H9 (cell line): ENCODE data around the gene TRAPPC2L. TPM values are rescaled to one million over a fixed set of nuclear protein-coding genes. Genes with fewer than 3 reads are reported as not detected.
A peak's percentile ranks its signal among the peaks of the same experiment; 100 is the strongest.

ENCODE experiments used
- DNase-seq: peaks from one replicate; pipeline ENCODE4 v3.0.0-alpha.2; 2017
- H2AFZ ChIP-seq: one replicate; pipeline ENCODE4 v1.6.1; 2013; ENCODE audit warnings: mild to moderate bottlenecking, low read length, control low read depth, moderate library complexity
- H2AK5ac ChIP-seq: 2 replicates; pipeline ENCODE4 v1.6.1; 2013; ENCODE audit warnings: low read length, control low read depth, mixed read lengths; ENCODE audit not compliant: insufficient read length
- H2BK120ac ChIP-seq: one replicate; pipeline ENCODE4 v1.6.1; 2013; ENCODE audit warnings: low read depth, mild to moderate bottlenecking, low read length, control low read depth, inconsistent platforms; ENCODE audit not compliant: poor library complexity, severe bottlenecking
- H2BK12ac ChIP-seq: 2 replicates; pipeline ENCODE4 v1.6.1; 2013; ENCODE audit warnings: low read length, control low read depth, mixed read lengths, low read depth; ENCODE audit not compliant: insufficient read length
- H2BK15ac ChIP-seq: 2 replicates; pipeline ENCODE4 v1.6.1; 2013; ENCODE audit warnings: low read depth, low read length, control low read depth
- H2BK20ac ChIP-seq: one replicate; pipeline ENCODE4 v1.6.1; 2013; ENCODE audit warnings: low read depth, mild to moderate bottlenecking, low read length, control low read depth, inconsistent platforms; ENCODE audit not compliant: poor library complexity, severe bottlenecking
- H2BK5ac ChIP-seq: 2 replicates; pipeline ENCODE4 v1.6.1; 2013; ENCODE audit warnings: low read length, control low read depth, mixed read lengths; ENCODE audit not compliant: insufficient read length
- H3K14ac ChIP-seq: 2 replicates; pipeline ENCODE4 v1.6.1; 2013; ENCODE audit warnings: low read length, control low read depth; ENCODE audit not compliant: insufficient read depth
- H3K18ac ChIP-seq: 2 replicates; pipeline ENCODE4 v1.6.1; 2013; ENCODE audit warnings: low read depth, mild to moderate bottlenecking, mixed read lengths, low read length, control low read depth; ENCODE audit not compliant: insufficient read length
- H3K23ac ChIP-seq: 2 replicates; pipeline ENCODE4 v1.6.1; 2013; ENCODE audit warnings: low read length, control low read depth, mixed read lengths, low read depth; ENCODE audit not compliant: insufficient read length
- H3K23me2 ChIP-seq: 2 replicates; pipeline ENCODE4 v1.6.1; 2013; ENCODE audit warnings: low read depth, mild to moderate bottlenecking, mixed read lengths, low read length, control low read depth; ENCODE audit not compliant: insufficient read length, poor library complexity, severe bottlenecking
- H3K27ac ChIP-seq: 2 replicates; pipeline ENCODE4 v1.5.1; 2013; ENCODE audit warnings: low read length, control low read depth, mixed read lengths, low read depth; ENCODE audit not compliant: insufficient read length
- H3K27me3 ChIP-seq: 2 replicates; pipeline ENCODE4 v1.6.1; 2013; ENCODE audit warnings: low read length, control low read depth, inconsistent platforms; ENCODE audit not compliant: insufficient read depth
- H3K4ac ChIP-seq: 2 replicates; pipeline ENCODE4 v1.6.1; 2013; ENCODE audit warnings: low read depth, mild to moderate bottlenecking, control low read depth, inconsistent platforms, low read length, moderate library complexity
- H3K4me1 ChIP-seq: 2 replicates; pipeline ENCODE4 v1.6.1; 2013; ENCODE audit warnings: low read length, control low read depth, inconsistent platforms; ENCODE audit not compliant: insufficient read depth
- H3K4me2 ChIP-seq: 2 replicates; pipeline ENCODE4 v1.6.1; 2013; ENCODE audit warnings: low read length, control low read depth, mixed read lengths; ENCODE audit not compliant: insufficient read length, insufficient read depth
- H3K56ac ChIP-seq: 2 replicates; pipeline ENCODE4 v1.6.1; 2013; ENCODE audit warnings: low read depth, mild to moderate bottlenecking, mixed read lengths, low read length, control low read depth; ENCODE audit not compliant: insufficient read length
- H3K79me1 ChIP-seq: 2 replicates; pipeline ENCODE4 v1.6.1; 2013; ENCODE audit warnings: low read depth, mild to moderate bottlenecking, moderate library complexity, low read length, control low read depth, inconsistent platforms; ENCODE audit not compliant: insufficient read depth, poor library complexity, severe bottlenecking
- H3K79me2 ChIP-seq: 2 replicates; pipeline ENCODE4 v1.6.1; 2013; ENCODE audit warnings: low read length, control low read depth, inconsistent platforms; ENCODE audit not compliant: insufficient read depth
- H3K9ac ChIP-seq: 2 replicates; pipeline ENCODE4 v1.6.1; 2013; ENCODE audit warnings: low read length, control low read depth, mixed read lengths; ENCODE audit not compliant: insufficient read length; ENCODE audit errors: extremely low read depth
- H3K9me3 ChIP-seq: one replicate; pipeline ENCODE4 v1.6.1; 2013; ENCODE audit warnings: low read depth, low read length, inconsistent platforms; ENCODE audit not compliant: control insufficient read depth
- H3T11ph ChIP-seq: one replicate; pipeline ENCODE4 v1.6.1; 2013; ENCODE audit warnings: mild to moderate bottlenecking, low read length, control low read depth, inconsistent platforms
- H4K20me1 ChIP-seq: one replicate; pipeline ENCODE4 v1.6.1; 2013; ENCODE audit not compliant: control insufficient read depth, insufficient read length, insufficient read depth
- H4K5ac ChIP-seq: 2 replicates; pipeline ENCODE4 v1.6.1; 2013; ENCODE audit warnings: low read depth, mild to moderate bottlenecking, mixed read lengths, low read length, control low read depth; ENCODE audit not compliant: insufficient read length
- H4K8ac ChIP-seq: replicated peaks from 2 replicates; pipeline ENCODE4 v1.6.1; 2013; ENCODE audit warnings: low read length, control low read depth, mixed read lengths, low read depth; ENCODE audit not compliant: insufficient read length
- H4K91ac ChIP-seq: 2 replicates; pipeline ENCODE4 v1.6.1; 2013; ENCODE audit warnings: low read depth, mild to moderate bottlenecking, moderate library complexity, mixed read lengths, low read length, control low read depth; ENCODE audit not compliant: insufficient read length
- H3K27ac Mint-ChIP-seq, 3 experiments: 2 replicates in 2 of 3; 3 replicates in 1 of 3; pipeline ENCODE4 v1.8.0; 2020 to 2021; ENCODE audit warnings: mixed read lengths in 3 of 3, mild to moderate bottlenecking in 1 of 3, moderate library complexity in 1 of 3
- H3K27me3 Mint-ChIP-seq: 2 replicates; pipeline ENCODE4 v1.8.0; 2021; ENCODE audit warnings: low read depth, mild to moderate bottlenecking, moderate library complexity, mixed read lengths
- H3K36me3 Mint-ChIP-seq, 3 experiments: 2 replicates in 2 of 3; 3 replicates in 1 of 3; pipeline ENCODE4 v1.8.0; 2020 to 2021; ENCODE audit warnings: low read depth in 3 of 3, mixed read lengths in 3 of 3; ENCODE audit not compliant: insufficient read depth in 1 of 3
- H3K4me1 Mint-ChIP-seq, 2 experiments: 2 replicates each; pipeline ENCODE4 v1.8.0; 2020; ENCODE audit warnings: mixed read lengths in 2 of 2
- H3K4me3 Mint-ChIP-seq, 2 experiments: 2 replicates in 1 of 2; 3 replicates in 1 of 2; pipeline ENCODE4 v1.8.0; 2020 to 2021; ENCODE audit warnings: mild to moderate bottlenecking in 2 of 2, mixed read lengths in 2 of 2, moderate library complexity in 1 of 2
- H3K9me3 Mint-ChIP-seq, 2 experiments: 2 replicates in 1 of 2; 3 replicates in 1 of 2; pipeline ENCODE4 v1.8.0; 2020; ENCODE audit warnings: mild to moderate bottlenecking in 2 of 2, mixed read lengths in 2 of 2, moderate library complexity in 1 of 2
- CTCF ChIP-seq: fragments of 200-600 bp; sonication (generic); conservative IDR thresholded peaks from 3 replicates; pipeline ENCODE4 v1.8.0; 2021; ENCODE audit warnings: antibody characterized with exemption, mild to moderate bottlenecking
- WGBS: extraction: QIAGEN DNeasy Blood & Tissue Kit; methylation state at CpG from one replicate; pipeline ENCODE4 v1.1.7; 2013; ENCODE audit warnings: missing lambda C conversion rate, low lambda C conversion rate, mixed read lengths; ENCODE audit not compliant: insufficient read length; ENCODE audit errors: extremely low coverage; 5-methylcytosine and 5-hydroxymethylcytosine counted together
- total RNA-seq: library from RNA; stranded (reverse); gene quantifications from 2 replicates; pipeline ENCODE4 v1.2.1, GENCODE V29; 2021

TRAPPC2L gene
- total RNA-seq, 1 experiment from 2014 or later: 90.3 TPM

GRCh38 chr16:88884569-88885271, 27.8 kb downstream of the TRAPPC2L start:
- Mint-ChIP-seq H3K27ac (no peak overlapping the region; a peak in 1 of 7 replicates), H3K27me3 (peaks cover 9% of the 10 kb centered on the region), H3K4me1 (peaks cover 0 to 11% of the 10 kb centered on the region in 2 experiments; a peak in 1 of 4 replicates), H3K9me3 (peaks cover 0 to 3% of the 10 kb centered on the region in 2 experiments; a peak in 4 of 5 replicates), H3K36me3 (no peaks in the 10 kb centered on the region), H3K4me3 (no peak overlapping the region)
- no peak overlapping the region for H2BK15ac ChIP-seq
- no peak overlapping the region for H4K8ac ChIP-seq
- no peak overlapping the region for H3K23ac ChIP-seq
- no CpG with 5 or more reads among the region's 39 CpGs for WGBS
- H3K9ac ChIP-seq: no peak overlapping the region
- H3K23me2 ChIP-seq: no peaks in the 10 kb centered on the region
- no peak for DNase-seq
- no peak overlapping the region for H3K18ac ChIP-seq
- H3K4me2 ChIP-seq: no peak overlapping the region
- H3K27me3 ChIP-seq: no peaks in the 10 kb centered on the region
- no peak overlapping the region for H2BK120ac ChIP-seq
- TF ChIP-seq CTCF: no peak
- H2AFZ ChIP-seq: no peak overlapping the region
- no peaks in the 10 kb centered on the region for H4K20me1 ChIP-seq
- no peak overlapping the region for H2BK5ac ChIP-seq
- no peaks in the 10 kb centered on the region for H3K79me1 ChIP-seq
- no peak overlapping the region for H3K4ac ChIP-seq
- H4K91ac ChIP-seq: no peak overlapping the region
- H3K4me1 ChIP-seq: no peaks in the 10 kb centered on the region
- H3T11ph ChIP-seq: no peak overlapping the region
- no peaks in the 10 kb centered on the region for H3K79me2 ChIP-seq
- 0 out of 2 replicates have a peak overlapping the region, but pooled peaks have one; percentile 20 for H3K14ac ChIP-seq
- peak overlapping the region; percentile 53 for H4K5ac ChIP-seq
- no peak overlapping the region for H3K56ac ChIP-seq
- no peak overlapping the region for H2BK20ac ChIP-seq
- H3K27ac ChIP-seq: no peak overlapping the region
- H2BK12ac ChIP-seq: no peak overlapping the region
- H2AK5ac ChIP-seq: no peak overlapping the region
- H3K9me3 ChIP-seq: no peaks in the 10 kb centered on the region
